A549 (cell line): Measurements from ENCODE around the gene LAMC2. TPM values are rescaled to one million over a fixed set of nuclear protein-coding genes. Genes with fewer than 3 reads are reported as not detected.
A peak's percentile ranks its signal among the peaks of the same experiment; 100 is the strongest.

Source experiments
- ATAC-seq, 2 experiments: fragments of 200-7000 bp in 1 of 2; fragments of >200 bp in 1 of 2; cut with Nextera tagmentation in 1 of 2; cut with Tn5 transposase in 1 of 2; 3 replicates each; pipeline versions ENCODE4 v1.8.0 to v1.9.1; 2018 to 2020; ENCODE audit warnings: mild to moderate bottlenecking in 1 of 2, moderate library complexity in 1 of 2
- CTCF ChIA-PET: fragments of 300-600 bp; sonication (Branson Sonifier 250); formaldehyde crosslinking; extraction: SDS; loops from one replicate; lab custom pipeline; 2021; ENCODE audit warnings: antibody characterized with exemption, inconsistent platforms; lab: Yijun Ruan, JAX
- POLR2A ChIA-PET: fragments of 350-600 bp; formaldehyde crosslinking; extraction: SDS; loops from one replicate; lab custom pipeline; 2021; ENCODE audit warnings: antibody characterized with exemption, inconsistent platforms; lab: Yijun Ruan, JAX
- DNase-seq, 2 experiments: peaks; one replicate each; pipeline versions ENCODE4 v3.0.0 to v3.0.0-alpha.2; 2011 to 2016; ENCODE audit warnings: low read depth in 1 of 2, low spot score in 1 of 2
- FAIRE-seq: peaks from 2 replicates; lab custom pipeline; 2011; peaks lifted over from hg19 to GRCh38; lab: Jason Lieb, UNC
- H3K27ac ChIP-seq, 2 experiments: fragments of >200 bp; sonication (Bioruptor Twin); formaldehyde crosslinking; 3 replicates each; pipeline ENCODE4 v1.5.1; 2016 to 2017
- H3K4me1 ChIP-seq: fragments of >200 bp; sonication (Bioruptor Twin); formaldehyde crosslinking; 3 replicates; pipeline ENCODE4 v1.6.1; 2016
- H3K4me2 ChIP-seq: fragments of >200 bp; sonication (Bioruptor Twin); formaldehyde crosslinking; 3 replicates; pipeline ENCODE4 v1.6.1; 2016
- H3K4me3 ChIP-seq: fragments of >200 bp; sonication (Bioruptor Twin); formaldehyde crosslinking; 3 replicates; pipeline ENCODE4 v1.5.1; 2016
- H3K9me3 ChIP-seq: fragments of >200 bp; sonication (Bioruptor Twin); formaldehyde crosslinking; 3 replicates; pipeline ENCODE4 v1.6.1; 2016
- CEBPB ChIP-seq, 2 experiments: fragments of >200 bp in 1 of 2; sonication (Bioruptor Twin) in 1 of 2; formaldehyde crosslinking in 1 of 2; IDR thresholded peaks; 2 replicates each; pipeline ENCODE4 v1.6.1; 2012 to 2016
- CHD2 ChIP-seq: fragments of 150-350 bp; IDR thresholded peaks from 2 replicates; pipeline ENCODE4 v1.6.1; 2014; ENCODE audit warnings: low read length; ENCODE audit not compliant: partially characterized antibody
- CHD4 ChIP-seq: fragments of 200-600 bp; sonication (generic); IDR thresholded peaks from 2 replicates; pipeline ENCODE4 v1.6.1; 2016; ENCODE audit warnings: antibody characterized with exemption, mild to moderate bottlenecking, borderline replicate concordance
- EHMT2 ChIP-seq: fragments of 200-600 bp; sonication (generic); IDR thresholded peaks from 2 replicates; pipeline ENCODE4 v1.6.1; 2016; ENCODE audit warnings: antibody characterized with exemption, low read depth, mild to moderate bottlenecking, moderate library complexity
- HOXA7 ChIP-seq: fragments of 250-450 bp; sonication (Bioruptor Pico); IDR thresholded peaks from 2 replicates; pipeline ENCODE4 v1.5.0; 2020; ENCODE audit warnings: mild to moderate bottlenecking, moderate library complexity
- HOXB13 ChIP-seq: fragments of 250-450 bp; sonication (Bioruptor Pico); IDR thresholded peaks from 2 replicates; pipeline ENCODE4 v1.5.0; 2020; ENCODE audit warnings: low read depth, mild to moderate bottlenecking, moderate library complexity
- HOXB5 ChIP-seq: fragments of 250-450 bp; sonication (Bioruptor Pico); IDR thresholded peaks from 2 replicates; pipeline ENCODE4 v1.5.0; 2020; ENCODE audit warnings: mild to moderate bottlenecking, moderate library complexity
- KDM5A ChIP-seq: fragments of 200-600 bp; sonication (generic); IDR thresholded peaks from 2 replicates; pipeline ENCODE4 v1.6.1; 2016; ENCODE audit warnings: antibody characterized with exemption, mild to moderate bottlenecking
- MAFK ChIP-seq: fragments of 450-650 bp; IDR thresholded peaks from 2 replicates; pipeline ENCODE4 v1.6.1; 2014; ENCODE audit not compliant: partially characterized antibody
- MAZ ChIP-seq: fragments of 150-350 bp; IDR thresholded peaks from 2 replicates; pipeline ENCODE4 v1.6.1; 2014; ENCODE audit warnings: antibody characterized with exemption, low read depth, low read length, borderline replicate concordance
- MYC ChIP-seq: IDR thresholded peaks from 2 replicates; pipeline ENCODE4 v1.6.1; 2012; ENCODE audit warnings: mild to moderate bottlenecking, inconsistent platforms, low read length, improper control_type of control experiment, borderline replicate concordance
- POLR2AphosphoS2 ChIP-seq: conservative IDR thresholded peaks from 2 replicates; pipeline ENCODE4 v1.6.1; 2012; ENCODE audit warnings: low read length, improper control_type of control experiment, inconsistent platforms
- RAD21 ChIP-seq, 2 experiments: fragments of >200 bp in 1 of 2; sonication (Bioruptor Twin) in 1 of 2; formaldehyde crosslinking in 1 of 2; IDR thresholded peaks in 1 of 2; conservative IDR thresholded peaks in 1 of 2; 2 replicates in 1 of 2; 3 replicates in 1 of 2; pipeline ENCODE4 v1.6.1; 2012 to 2018; ENCODE audit warnings: inconsistent platforms in 1 of 2
- RARB ChIP-seq: fragments of 250-450 bp; sonication (Bioruptor Pico); IDR thresholded peaks from 2 replicates; pipeline ENCODE4 v1.8.0; 2021; ENCODE audit warnings: mild to moderate bottlenecking, moderate library complexity
- RFX5 ChIP-seq: fragments of 450-650 bp; IDR thresholded peaks from 2 replicates; pipeline ENCODE4 v1.7.1; 2014; ENCODE audit warnings: antibody characterized with exemption, mild to moderate bottlenecking, moderate library complexity
- SMC3 ChIP-seq: fragments of >200 bp; sonication (Bioruptor Twin); formaldehyde crosslinking; IDR thresholded peaks from 3 replicates; pipeline ENCODE4 v1.6.1; 2018; ENCODE audit warnings: inconsistent platforms
- ZSCAN20 ChIP-seq: fragments of 250-450 bp; sonication (Bioruptor Pico); IDR thresholded peaks from 2 replicates; pipeline ENCODE4 v1.8.0; 2022; ENCODE audit warnings: mild to moderate bottlenecking, moderate library complexity
- WGBS: methylation state at CpG from one replicate; pipeline ENCODE4 v1.1.6; 2017; ENCODE audit errors: missing lambda C conversion rate; 5-methylcytosine and 5-hydroxymethylcytosine counted together
- polyA plus RNA-seq, 4 experiments: library from polyadenylated mRNA; depleted of rRNA in 3 of 4; stranded (reverse); fragments of >200 nt; fragmentation: RNase III in 1 of 4; extraction: RNeasy Plus Mini Kit Qiagen cat#74134 plus additional on column Dnase treatment in 1 of 4; gene quantifications; 2 replicates in 3 of 4; 3 replicates in 1 of 4; pipeline ENCODE4 v1.2.3, GENCODE V29; 2011 to 2017
- TF ChIP-seq, protein P1 (sequence below): fragments of 450-650 bp; IDR thresholded peaks from 2 replicates; pipeline ENCODE4 v1.6.1; 2014; ENCODE audit warnings: antibody characterized with exemption
- TF ChIP-seq, protein P2 (sequence below): IDR thresholded peaks from 2 replicates; pipeline ENCODE4 v1.6.1; 2012; ENCODE audit warnings: low read depth, borderline replicate concordance
- TF ChIP-seq, protein P3 (sequence below): IDR thresholded peaks from 2 replicates; pipeline ENCODE4 v1.6.1; 2012
- TF ChIP-seq, protein P4 (sequence below): fragments of 250-450 bp; sonication (Bioruptor Pico); IDR thresholded peaks from 2 replicates; pipeline ENCODE4 v1.5.0; 2021; ENCODE audit warnings: mild to moderate bottlenecking, moderate library complexity, borderline replicate concordance
- TF ChIP-seq, protein P5 (sequence below): fragments of >200 bp; sonication (Bioruptor Twin); formaldehyde crosslinking; IDR thresholded peaks from 3 replicates; pipeline ENCODE4 v1.6.1; 2016
- TF ChIP-seq, protein P6 (sequence below): fragments of >200 bp; sonication (Bioruptor Twin); formaldehyde crosslinking; IDR thresholded peaks from 3 replicates; pipeline ENCODE4 v1.5.1; 2016
- TF ChIP-seq, protein P7 (sequence below): IDR thresholded peaks from 2 replicates; pipeline ENCODE4 v1.6.1; 2012

LAMC2 gene
- polyA plus RNA-seq, 2 of the 4 experiments (the other 2 are of a cell fraction), result 8.5 to 24.1 TPM

DNA sequence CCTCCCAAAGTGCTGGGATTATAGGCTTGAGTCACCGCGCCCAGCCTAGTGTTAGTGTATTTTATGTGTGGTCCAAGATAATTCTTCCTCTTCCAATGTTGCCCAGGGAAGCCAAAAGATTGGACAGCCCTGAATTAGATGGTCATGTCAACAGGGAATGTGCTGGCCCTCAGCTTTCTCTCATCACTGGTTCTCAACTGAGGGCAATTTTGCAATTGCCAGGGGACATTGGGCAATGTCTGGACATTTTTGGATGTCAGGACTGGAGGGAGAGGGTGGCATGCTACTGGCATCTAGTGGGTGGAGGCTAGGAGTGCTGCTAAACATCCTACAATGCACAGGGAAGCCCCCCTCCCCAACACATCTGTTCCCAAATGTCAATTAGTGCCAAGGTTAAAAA lies 95.0 kb downstream of the LAMC2 start:
- TF ChIP-seq CEBPB (IDR thresholded peaks at IDR 0.05) (peak; percentile 43 to 89; a peak in 3 of 4 replicates), MAFK (no peak), RFX5 (no peak), RAD21 (conservative IDR thresholded peaks at IDR 0.05 in 1 of 2, IDR thresholded peaks at IDR 0.05 in 1 of 2) (0 out of 5 replicates have a peak, but pooled peaks of 1 of the 2 experiments have one; percentile 13)
- Histone ChIP-seq H3K4me1 (peaks cover 3% of the 10 kb centered on the region; the same call in 1 of the 3 replicates), H3K9me3 (no peaks in the 10 kb centered on the region), H3K4me2 (no peak overlapping the region), H3K27ac (no peak overlapping the region), H3K4me3 (no peak overlapping the region)
- CTCF ChIA-PET, result interaction anchor here (0.6 to 7.1 kb wide), 25 partner anchors 11 to 438 kb away, joined by 3 to 71 read pairs (median 4); no protein-coding TSS in a partner anchor
- no peak for FAIRE-seq
- DNase-seq, result peak in 1 of 2 experiments; percentile 36
- WGBS, result 96% methylated on average over 2 of the region's 2 CpGs
- POLR2A ChIA-PET, result interaction anchor here (1.5 kb wide), 1 partner anchor 9 kb away, joined by 3 read pairs; no protein-coding TSS in a partner anchor
- peak in 1 of 2 experiments; percentile 38; a peak in 3 of 6 replicates for ATAC-seq

DNA sequence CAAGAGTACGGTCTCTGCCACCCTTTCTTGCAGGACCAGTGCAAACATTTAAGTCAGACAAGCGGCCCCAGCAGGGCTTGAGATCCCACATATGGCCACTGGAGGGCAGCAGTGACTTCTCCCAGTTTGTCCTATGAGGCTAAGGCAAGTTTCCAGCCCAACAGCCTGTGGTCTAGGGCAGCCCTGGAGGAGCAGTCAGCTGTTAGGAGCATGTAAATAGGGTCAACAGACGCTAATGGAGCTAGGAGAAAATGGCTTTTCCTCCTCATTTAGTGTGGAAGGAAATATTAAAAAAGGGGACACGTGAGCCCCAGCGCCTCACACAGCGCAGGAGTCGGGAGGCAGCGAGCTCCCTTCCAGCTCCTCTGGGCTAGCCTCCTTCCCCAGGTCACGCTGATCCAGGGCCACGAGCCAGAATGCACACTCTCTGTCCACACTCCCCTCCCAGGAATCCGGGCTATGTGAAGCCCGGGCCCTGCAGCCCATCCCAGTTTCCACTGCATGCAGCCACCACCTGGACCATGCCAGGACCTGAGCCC lies 95.6 kb downstream of the LAMC2 start:
- Histone ChIP-seq H3K9me3 (no peaks in the 10 kb centered on the region), H3K4me2 (no peak overlapping the region), H3K4me1 (peaks cover 3% of the 10 kb centered on the region; the same call in 1 of the 3 replicates), H3K27ac (0 out of 6 replicates have a peak overlapping the region, but pooled peaks of 1 of the 2 experiments have one; percentile 2)
- peak; percentile 90 to 94 for ATAC-seq
- peak; percentile 74 to 87 for DNase-seq
- POLR2A ChIA-PET, result interaction anchor here (1.5 kb wide), 1 partner anchor 10 kb away, joined by 3 read pairs; no protein-coding TSS in a partner anchor
- WGBS, result 42% methylated on average over 11 of the region's 12 CpGs
- no peak for FAIRE-seq
- CTCF ChIA-PET, result interaction anchor here (0.6 to 7.1 kb wide), 37 partner anchors 11 to 403 kb away, joined by 3 to 71 read pairs (median 4); no protein-coding TSS in a partner anchor
- TF ChIP-seq POLR2AphosphoS2 (no peak), RARB (no peak), SMC3 (peak; percentile 87), CHD4 (no peak), MYC (no peak), EHMT2 (no peak), HOXB13 (no peak), HOXA7 (no peak), KDM5A (no peak), MAZ (no peak), RAD21 (conservative IDR thresholded peaks at IDR 0.05 in 1 of 2, IDR thresholded peaks at IDR 0.05 in 1 of 2) (peak; percentile 85 to 87), ZSCAN20 (CRISPR knock-in tag) (no peak), HOXB5 (CRISPR knock-in tag) (no peak), CHD2 (no peak)
- TF ChIP-seq, protein P1, sequence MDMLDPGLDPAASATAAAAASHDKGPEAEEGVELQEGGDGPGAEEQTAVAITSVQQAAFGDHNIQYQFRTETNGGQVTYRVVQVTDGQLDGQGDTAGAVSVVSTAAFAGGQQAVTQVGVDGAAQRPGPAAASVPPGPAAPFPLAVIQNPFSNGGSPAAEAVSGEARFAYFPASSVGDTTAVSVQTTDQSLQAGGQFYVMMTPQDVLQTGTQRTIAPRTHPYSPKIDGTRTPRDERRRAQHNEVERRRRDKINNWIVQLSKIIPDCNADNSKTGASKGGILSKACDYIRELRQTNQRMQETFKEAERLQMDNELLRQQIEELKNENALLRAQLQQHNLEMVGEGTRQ, result no peak
- TF ChIP-seq, protein P2, sequence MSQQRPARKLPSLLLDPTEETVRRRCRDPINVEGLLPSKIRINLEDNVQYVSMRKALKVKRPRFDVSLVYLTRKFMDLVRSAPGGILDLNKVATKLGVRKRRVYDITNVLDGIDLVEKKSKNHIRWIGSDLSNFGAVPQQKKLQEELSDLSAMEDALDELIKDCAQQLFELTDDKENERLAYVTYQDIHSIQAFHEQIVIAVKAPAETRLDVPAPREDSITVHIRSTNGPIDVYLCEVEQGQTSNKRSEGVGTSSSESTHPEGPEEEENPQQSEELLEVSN, result no peak
- TF ChIP-seq, protein P3, sequence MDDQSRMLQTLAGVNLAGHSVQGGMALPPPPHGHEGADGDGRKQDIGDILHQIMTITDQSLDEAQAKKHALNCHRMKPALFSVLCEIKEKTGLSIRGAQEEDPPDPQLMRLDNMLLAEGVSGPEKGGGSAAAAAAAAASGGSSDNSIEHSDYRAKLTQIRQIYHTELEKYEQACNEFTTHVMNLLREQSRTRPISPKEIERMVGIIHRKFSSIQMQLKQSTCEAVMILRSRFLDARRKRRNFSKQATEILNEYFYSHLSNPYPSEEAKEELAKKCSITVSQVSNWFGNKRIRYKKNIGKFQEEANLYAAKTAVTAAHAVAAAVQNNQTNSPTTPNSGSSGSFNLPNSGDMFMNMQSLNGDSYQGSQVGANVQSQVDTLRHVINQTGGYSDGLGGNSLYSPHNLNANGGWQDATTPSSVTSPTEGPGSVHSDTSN, result no peak
- TF ChIP-seq, protein P4, sequence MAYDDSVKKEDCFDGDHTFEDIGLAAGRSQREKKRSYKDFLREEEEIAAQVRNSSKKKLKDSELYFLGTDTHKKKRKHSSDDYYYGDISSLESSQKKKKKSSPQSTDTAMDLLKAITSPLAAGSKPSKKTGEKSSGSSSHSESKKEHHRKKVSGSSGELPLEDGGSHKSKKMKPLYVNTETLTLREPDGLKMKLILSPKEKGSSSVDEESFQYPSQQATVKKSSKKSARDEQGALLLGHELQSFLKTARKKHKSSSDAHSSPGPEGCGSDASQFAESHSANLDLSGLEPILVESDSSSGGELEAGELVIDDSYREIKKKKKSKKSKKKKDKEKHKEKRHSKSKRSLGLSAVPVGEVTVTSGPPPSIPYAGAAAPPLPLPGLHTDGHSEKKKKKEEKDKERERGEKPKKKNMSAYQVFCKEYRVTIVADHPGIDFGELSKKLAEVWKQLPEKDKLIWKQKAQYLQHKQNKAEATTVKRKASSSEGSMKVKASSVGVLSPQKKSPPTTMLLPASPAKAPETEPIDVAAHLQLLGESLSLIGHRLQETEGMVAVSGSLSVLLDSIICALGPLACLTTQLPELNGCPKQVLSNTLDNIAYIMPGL, result no peak
- TF ChIP-seq, protein P5, sequence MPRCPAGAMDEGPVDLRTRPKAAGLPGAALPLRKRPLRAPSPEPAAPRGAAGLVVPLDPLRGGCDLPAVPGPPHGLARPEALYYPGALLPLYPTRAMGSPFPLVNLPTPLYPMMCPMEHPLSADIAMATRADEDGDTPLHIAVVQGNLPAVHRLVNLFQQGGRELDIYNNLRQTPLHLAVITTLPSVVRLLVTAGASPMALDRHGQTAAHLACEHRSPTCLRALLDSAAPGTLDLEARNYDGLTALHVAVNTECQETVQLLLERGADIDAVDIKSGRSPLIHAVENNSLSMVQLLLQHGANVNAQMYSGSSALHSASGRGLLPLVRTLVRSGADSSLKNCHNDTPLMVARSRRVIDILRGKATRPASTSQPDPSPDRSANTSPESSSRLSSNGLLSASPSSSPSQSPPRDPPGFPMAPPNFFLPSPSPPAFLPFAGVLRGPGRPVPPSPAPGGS, result no peak
- TF ChIP-seq, protein P6, sequence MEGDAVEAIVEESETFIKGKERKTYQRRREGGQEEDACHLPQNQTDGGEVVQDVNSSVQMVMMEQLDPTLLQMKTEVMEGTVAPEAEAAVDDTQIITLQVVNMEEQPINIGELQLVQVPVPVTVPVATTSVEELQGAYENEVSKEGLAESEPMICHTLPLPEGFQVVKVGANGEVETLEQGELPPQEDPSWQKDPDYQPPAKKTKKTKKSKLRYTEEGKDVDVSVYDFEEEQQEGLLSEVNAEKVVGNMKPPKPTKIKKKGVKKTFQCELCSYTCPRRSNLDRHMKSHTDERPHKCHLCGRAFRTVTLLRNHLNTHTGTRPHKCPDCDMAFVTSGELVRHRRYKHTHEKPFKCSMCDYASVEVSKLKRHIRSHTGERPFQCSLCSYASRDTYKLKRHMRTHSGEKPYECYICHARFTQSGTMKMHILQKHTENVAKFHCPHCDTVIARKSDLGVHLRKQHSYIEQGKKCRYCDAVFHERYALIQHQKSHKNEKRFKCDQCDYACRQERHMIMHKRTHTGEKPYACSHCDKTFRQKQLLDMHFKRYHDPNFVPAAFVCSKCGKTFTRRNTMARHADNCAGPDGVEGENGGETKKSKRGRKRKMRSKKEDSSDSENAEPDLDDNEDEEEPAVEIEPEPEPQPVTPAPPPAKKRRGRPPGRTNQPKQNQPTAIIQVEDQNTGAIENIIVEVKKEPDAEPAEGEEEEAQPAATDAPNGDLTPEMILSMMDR, result peak; percentile 89
- TF ChIP-seq, protein P7, sequence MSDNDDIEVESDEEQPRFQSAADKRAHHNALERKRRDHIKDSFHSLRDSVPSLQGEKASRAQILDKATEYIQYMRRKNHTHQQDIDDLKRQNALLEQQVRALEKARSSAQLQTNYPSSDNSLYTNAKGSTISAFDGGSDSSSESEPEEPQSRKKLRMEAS, result no peak; the same call in 1 of the 2 replicates
- TF ChIP-seq, all 56 proteins: peak for 3
- H3K4me3 ChIP-seq, result no peak overlapping the region
